IMR-90 (cell line): Measurements from ENCODE around the gene GPR17. TPM values are rescaled to one million over a fixed set of nuclear protein-coding genes. Genes with fewer than 3 reads are reported as not detected.

Experiments used
- ATAC-seq: fragments of 200-7000 bp; cut with Tn5 transposase; 2 replicates; pipeline ENCODE4 v1.9.1; 2020; ENCODE audit warnings: low read depth, mild to moderate bottlenecking, moderate library complexity
- BruUV-seq: library from RNA; stranded (reverse); fragments of 400-500 nt; replicated peaks from 2 replicates; lab custom pipeline; 2021; lab: Mats Ljungman, UMichigan
- CTCF ChIA-PET: fragments of 300-600 bp; formaldehyde crosslinking; extraction: SDS; loops from one replicate; lab custom pipeline; 2021; ENCODE audit warnings: antibody characterized with exemption; lab: Yijun Ruan, JAX
- POLR2A ChIA-PET: fragments of 300-600 bp; sonication (Branson Sonifier 250); formaldehyde crosslinking; loops from one replicate; lab custom pipeline; 2022; ENCODE audit warnings: antibody characterized with exemption; ENCODE audit not compliant: unreplicated experiment; lab: Charles Lee
- DNase-seq: peaks from one replicate; pipeline ENCODE4 v3.0.0; 2013
- H2AFZ ChIP-seq: replicated peaks from 2 replicates; pipeline ENCODE3; 2013; ENCODE audit warnings: low read length, mild to moderate bottlenecking; ENCODE audit not compliant: poor library complexity
- H2AK5ac ChIP-seq: 2 replicates; pipeline ENCODE4 v1.6.1; 2013; ENCODE audit warnings: low read depth, low read length, inconsistent platforms
- H2AK9ac ChIP-seq: replicated peaks from 2 replicates; pipeline ENCODE3; 2013; ENCODE audit warnings: mild to moderate bottlenecking, low read depth, low read length, moderate library complexity; ENCODE audit not compliant: poor library complexity
- H2BK120ac ChIP-seq: 2 replicates; pipeline ENCODE4 v1.6.1; 2013; ENCODE audit warnings: low read depth, low read length, inconsistent platforms
- H2BK15ac ChIP-seq: 3 replicates; pipeline ENCODE4 v1.6.1; 2013; ENCODE audit warnings: low read depth, low read length, inconsistent platforms
- H2BK20ac ChIP-seq: 2 replicates; pipeline ENCODE4 v1.6.1; 2013; ENCODE audit warnings: low read depth, mild to moderate bottlenecking, inconsistent platforms, low read length, moderate library complexity
- H2BK5ac ChIP-seq: 2 replicates; pipeline ENCODE4 v1.6.1; 2013; ENCODE audit warnings: mild to moderate bottlenecking, low read depth, low read length, inconsistent platforms; ENCODE audit not compliant: poor library complexity, severe bottlenecking
- H3K14ac ChIP-seq: replicated peaks from 2 replicates; pipeline ENCODE4 v1.6.1; 2013; ENCODE audit warnings: low read depth, low read length, inconsistent platforms
- H3K18ac ChIP-seq: 2 replicates; pipeline ENCODE4 v1.6.1; 2013; ENCODE audit warnings: low read depth, low read length, control low read depth
- H3K23ac ChIP-seq: 2 replicates; pipeline ENCODE4 v1.6.1; 2013; ENCODE audit warnings: low read depth, low read length, inconsistent platforms
- H3K27ac ChIP-seq: 2 replicates; pipeline ENCODE4 v1.5.1; 2013; ENCODE audit warnings: mild to moderate bottlenecking, control low read depth, low read length; ENCODE audit not compliant: insufficient read depth
- H3K27me3 ChIP-seq: 2 replicates; pipeline ENCODE4 v1.6.1; 2013; ENCODE audit warnings: low read length; ENCODE audit not compliant: control insufficient read depth, insufficient read depth
- H3K36me3 ChIP-seq: 2 replicates; pipeline ENCODE4 v1.6.1; 2013; ENCODE audit warnings: low read length, mixed read lengths; ENCODE audit not compliant: control insufficient read depth, insufficient read depth
- H3K4ac ChIP-seq: 2 replicates; pipeline ENCODE4 v1.6.1; 2013; ENCODE audit warnings: low read depth, low read length, inconsistent platforms
- H3K4me1 ChIP-seq: 2 replicates; pipeline ENCODE4 v1.6.1; 2013; ENCODE audit warnings: low read length, mixed read lengths; ENCODE audit not compliant: control insufficient read depth, insufficient read depth
- H3K4me2 ChIP-seq: 2 replicates; pipeline ENCODE4 v1.6.1; 2013; ENCODE audit warnings: low read depth, mild to moderate bottlenecking, control low read depth, low read length, moderate library complexity
- H3K4me3 ChIP-seq: 2 replicates; pipeline ENCODE4 v1.5.1; 2013; ENCODE audit warnings: low read depth, mild to moderate bottlenecking, control low read depth, low read length, moderate library complexity; ENCODE audit not compliant: insufficient read depth
- H3K56ac ChIP-seq: 2 replicates; pipeline ENCODE4 v1.6.1; 2013; ENCODE audit warnings: low read length, inconsistent platforms; ENCODE audit not compliant: insufficient read depth; ENCODE audit errors: extremely low read depth
- H3K79me1 ChIP-seq, 2 experiments: 2 replicates each; pipeline ENCODE4 v1.6.1; 2013; ENCODE audit warnings: low read length in 2 of 2, inconsistent platforms in 1 of 2, low read depth in 1 of 2
- H3K9ac ChIP-seq: 2 replicates; pipeline ENCODE4 v1.6.1; 2013; ENCODE audit warnings: low read depth, low read length, control low read depth
- H3K9me1 ChIP-seq: 2 replicates; pipeline ENCODE4 v1.6.1; 2013; ENCODE audit warnings: low read length, inconsistent platforms; ENCODE audit not compliant: insufficient read depth
- H3K9me3 ChIP-seq: 2 replicates; pipeline ENCODE4 v1.6.1; 2013; ENCODE audit warnings: low read length; ENCODE audit not compliant: control insufficient read depth, insufficient read depth
- H4K20me1 ChIP-seq: 2 replicates; pipeline ENCODE4 v1.6.1; 2013; ENCODE audit warnings: low read length, inconsistent platforms; ENCODE audit not compliant: insufficient read depth
- H4K5ac ChIP-seq: 2 replicates; pipeline ENCODE4 v1.6.1; 2013; ENCODE audit warnings: mild to moderate bottlenecking, low read depth, low read length, control low read depth
- H4K8ac ChIP-seq, 2 experiments: 2 replicates each; pipeline ENCODE4 v1.6.1; 2013; ENCODE audit warnings: low read depth in 2 of 2, low read length in 2 of 2, control low read depth in 1 of 2, inconsistent platforms in 1 of 2
- H4K91ac ChIP-seq: 2 replicates; pipeline ENCODE4 v1.6.1; 2013; ENCODE audit warnings: low read depth, low read length, inconsistent platforms; ENCODE audit not compliant: insufficient read depth
- BHLHE40 ChIP-seq: fragments of 150-350 bp; IDR thresholded peaks from 2 replicates; pipeline ENCODE4 v1.6.1; 2016; ENCODE audit warnings: mild to moderate bottlenecking, low read depth, low read length
- CEBPB ChIP-seq: IDR thresholded peaks from 2 replicates; pipeline ENCODE4 v1.6.1; 2012; ENCODE audit warnings: low read depth, low read length, improper control_type of control experiment
- CHD1 ChIP-seq: IDR thresholded peaks from 2 replicates; pipeline ENCODE4 v1.6.1; 2012; ENCODE audit warnings: low read depth, low read length, improper control_type of control experiment
- CTCF ChIP-seq: conservative IDR thresholded peaks from 2 replicates; pipeline ENCODE4 v1.5.1; 2012; ENCODE audit warnings: mild to moderate bottlenecking, low read depth, low read length, improper control_type of control experiment
- FOS ChIP-seq: fragments of 150-350 bp; IDR thresholded peaks from 2 replicates; pipeline ENCODE4 v1.6.1; 2016; ENCODE audit warnings: low read depth, low read length
- MAFK ChIP-seq: IDR thresholded peaks from 2 replicates; pipeline ENCODE4 v1.6.1; 2012; ENCODE audit warnings: low read depth, low read length, improper control_type of control experiment
- MAZ ChIP-seq: IDR thresholded peaks from 2 replicates; pipeline ENCODE4 v1.6.1; 2012; ENCODE audit warnings: low read depth, mild to moderate bottlenecking, low read length, improper control_type of control experiment, moderate library complexity, borderline replicate concordance
- MXI1 ChIP-seq: IDR thresholded peaks from 2 replicates; pipeline ENCODE4 v1.6.1; 2012; ENCODE audit warnings: low read depth, mild to moderate bottlenecking, low read length, moderate library complexity, borderline replicate concordance
- NFE2L2 ChIP-seq: fragments of 150-350 bp; IDR thresholded peaks from 2 replicates; pipeline ENCODE4 v1.6.1; 2016; ENCODE audit warnings: low read depth, mild to moderate bottlenecking, low read length
- POLR2A ChIP-seq: IDR thresholded peaks from 2 replicates; pipeline ENCODE4 v1.6.1; 2012; ENCODE audit warnings: mild to moderate bottlenecking, low read depth, low read length
- RCOR1 ChIP-seq: IDR thresholded peaks from 2 replicates; pipeline ENCODE4 v1.6.1; 2012; ENCODE audit warnings: mild to moderate bottlenecking, low read length, improper control_type of control experiment; ENCODE audit not compliant: insufficient replicate concordance
- RFX5 ChIP-seq: IDR thresholded peaks from 2 replicates; pipeline ENCODE4 v1.8.0; 2012; ENCODE audit warnings: low read depth, mild to moderate bottlenecking, low read length, moderate library complexity
- SMC3 ChIP-seq: fragments of 150-350 bp; IDR thresholded peaks from 2 replicates; pipeline ENCODE4 v1.6.1; 2016; ENCODE audit warnings: low read depth, mild to moderate bottlenecking, antibody characterized with exemption, low read length, moderate library complexity
- USF2 ChIP-seq: fragments of 150-350 bp; IDR thresholded peaks from 2 replicates; pipeline ENCODE4 v1.6.1; 2017; ENCODE audit warnings: mild to moderate bottlenecking, antibody characterized with exemption, low read length, low read depth
- whole genome bisulfite sequencing, 2 experiments: methylation state at CpG; one replicate each; pipeline versions ENCODE4 v1.1.5 to v1.1.7; 2013; ENCODE audit warnings: missing lambda C conversion rate in 2 of 2; ENCODE audit not compliant: insufficient read length in 1 of 2; ENCODE audit errors: extremely low coverage in 2 of 2; 5-methylcytosine and 5-hydroxymethylcytosine counted together
- dilution Hi-C: fragments of 300-500 bp; cut with HindIII; formaldehyde crosslinking; loops from one replicate; pipeline ENCODE4 v1.14.3; 2018; ENCODE audit warnings: low sequenced_read_pairs; ENCODE audit not compliant: unreplicated experiment
- in situ Hi-C: fragments of 300-500 bp; cut with MboI; formaldehyde crosslinking; loops from 3 replicates; pipeline ENCODE4 v1.14.3; 2019; ENCODE audit warnings: low sequenced_read_pairs, inconsistent platforms, mixed read lengths
- intact Hi-C: fragments of 100-400 bp; cut with micrococcal nuclease; formaldehyde crosslinking; loops from 2 replicates; pipeline ENCODE4 v1.10.0; 2022
- polyA plus RNA-seq, 3 experiments: library from polyadenylated mRNA; depleted of rRNA; stranded (reverse); fragments of >200 nt; gene quantifications; 2 replicates each; pipeline ENCODE4 v1.2.3, GENCODE V29; 2012; ENCODE audit warnings: low replicate concordance in 1 of 3
- total RNA-seq: library from RNA; depleted of rRNA; stranded (reverse); fragments of >200 nt; gene quantifications from 2 replicates; pipeline ENCODE4 v1.2.3, GENCODE V29; 2012

GPR17 gene
- total and polyA plus RNA-seq, 2 of the 4 experiments (the other 2 are of a cell fraction), result not detected

GRCh38 chr2:127700527-127701192, 54.7 kb downstream of the GPR17 start:
- no peaks in the 10 kb centered on the region for H3K27me3 ChIP-seq
- peak overlapping the region; percentile 77 for H4K91ac ChIP-seq
- H2AK9ac ChIP-seq, result peak overlapping the region; percentile 93
- peak overlapping the region; percentile 86 for H3K14ac ChIP-seq
- peak overlapping the region; percentile 99 for H4K5ac ChIP-seq
- peaks cover 6% of the 10 kb centered on the region for H3K4me1 ChIP-seq
- H3K9ac ChIP-seq, result peak overlapping the region; percentile 89
- peak overlapping the region; percentile 91 for H3K27ac ChIP-seq
- peak overlapping the region; percentile 94 for H2BK5ac ChIP-seq
- peaks cover 5% of the 10 kb centered on the region; the same call in 1 of the 2 replicates for H3K36me3 ChIP-seq
- H3K4me2 ChIP-seq, result peak overlapping the region; percentile 97
- DNase-seq, result no peak
- peaks cover 14% of the 10 kb centered on the region for H3K9me1 ChIP-seq
- WGBS, 2 experiments, result 42% methylated on average over 11 of the region's 17 CpGs; no CpG with 5 or more reads in 1 of the 2 experiments
- H2BK120ac ChIP-seq, result peak overlapping the region; percentile 59
- ChIA-PET POLR2A (interaction anchor here (0.6 kb wide), 1 partner anchor 108 kb away, joined by 12 read pairs; no protein-coding TSS in a partner anchor), CTCF (no interaction called here)
- peak overlapping the region; percentile 85 for H3K4me3 ChIP-seq
- dilution Hi-C loops, result no loop called here
- intact Hi-C loops, result loop anchor here (10.0 kb wide), 1 partner anchor 176 kb away; the partner anchor contains the start of gene IWS1
- in situ Hi-C loops, result no loop called here
- H3K9me3 ChIP-seq, result no peaks in the 10 kb centered on the region
- peak overlapping the region; percentile 99 for H2AFZ ChIP-seq
- H3K56ac ChIP-seq, result peak overlapping the region; percentile 73
- peak overlapping the region; percentile 91 to 100 for H4K8ac ChIP-seq
- H2BK15ac ChIP-seq, result 0 out of 3 replicates have a peak overlapping the region, but pooled peaks have one; percentile 27
- H2AK5ac ChIP-seq, result peak overlapping the region; percentile 97
- peaks cover 11% of the 10 kb centered on the region; the same call in 1 of the 2 replicates for H4K20me1 ChIP-seq
- H3K4ac ChIP-seq, result peak overlapping the region; percentile 92
- H3K79me1 ChIP-seq, result peaks cover 14 to 42% of the 10 kb centered on the region in 2 experiments
- no peak overlapping the region for H2BK20ac ChIP-seq
- H3K18ac ChIP-seq, result peak overlapping the region; percentile 91
- BruUV-seq, result no TSS peak
- peak; percentile 6; the same call in 1 of the 2 replicates for ATAC-seq
- H3K23ac ChIP-seq, result peak overlapping the region; percentile 42
- TF ChIP-seq CHD1 (no peak), SMC3 (no peak), NFE2L2 (no peak), RFX5 (no peak), USF2 (no peak), FOS (no peak), MAFK (no peak), MAZ (no peak), CEBPB (no peak), BHLHE40 (no peak), MXI1 (no peak), RCOR1 (no peak), CTCF (no peak), POLR2A (no peak)
